NCI-H2196 (cell line): ENCODE measurements around the gene HOXD4.

Source experiments
- DNase-seq: peaks from one replicate; lab custom pipeline; 2025; ENCODE audit not compliant: unreplicated experiment; lab: John Stamatoyannopoulos, UW

The HOXD4 gene

DNA sequence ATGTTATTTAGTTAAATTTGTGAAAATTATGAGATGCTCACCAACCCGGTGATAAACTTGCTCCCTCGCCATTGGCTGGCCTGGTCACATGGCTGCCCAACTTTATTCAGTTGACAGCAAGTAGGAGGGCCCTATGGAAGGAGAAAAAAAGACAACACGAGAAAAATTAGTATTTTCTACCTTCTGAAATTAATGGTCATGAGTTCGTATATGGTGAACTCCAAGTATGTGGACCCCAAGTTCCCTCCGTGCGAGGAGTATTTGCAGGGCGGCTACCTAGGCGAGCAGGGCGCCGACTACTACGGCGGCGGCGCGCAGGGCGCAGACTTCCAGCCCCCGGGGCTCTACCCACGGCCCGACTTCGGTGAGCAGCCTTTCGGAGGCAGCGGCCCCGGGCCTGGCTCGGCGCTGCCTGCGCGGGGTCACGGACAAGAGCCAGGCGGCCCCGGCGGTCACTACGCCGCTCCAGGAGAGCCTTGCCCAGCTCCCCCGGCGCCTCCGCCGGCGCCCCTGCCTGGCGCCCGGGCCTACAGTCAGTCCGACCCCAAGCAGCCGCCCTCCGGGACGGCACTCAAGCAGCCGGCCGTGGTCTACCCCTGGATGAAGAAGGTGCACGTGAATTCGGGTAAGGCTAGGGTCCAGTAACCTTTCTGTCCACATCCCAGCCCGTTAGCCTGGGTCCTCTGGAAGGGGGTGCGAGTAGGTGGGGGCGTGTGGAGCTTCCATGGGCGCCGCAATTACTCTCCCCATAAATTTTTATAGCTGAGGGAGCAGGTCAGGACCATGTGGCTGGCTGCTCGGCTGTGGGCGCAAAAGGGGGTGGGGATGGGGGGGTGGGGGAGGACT, at the start of gene HOXD4:
Gene HOXD4 (plus strand): TSS at position 109 of the 846 bp plus-strand sequence. CDS start 84 bp downstream, at position 193.
- DNase-seq: no peak

DNA sequence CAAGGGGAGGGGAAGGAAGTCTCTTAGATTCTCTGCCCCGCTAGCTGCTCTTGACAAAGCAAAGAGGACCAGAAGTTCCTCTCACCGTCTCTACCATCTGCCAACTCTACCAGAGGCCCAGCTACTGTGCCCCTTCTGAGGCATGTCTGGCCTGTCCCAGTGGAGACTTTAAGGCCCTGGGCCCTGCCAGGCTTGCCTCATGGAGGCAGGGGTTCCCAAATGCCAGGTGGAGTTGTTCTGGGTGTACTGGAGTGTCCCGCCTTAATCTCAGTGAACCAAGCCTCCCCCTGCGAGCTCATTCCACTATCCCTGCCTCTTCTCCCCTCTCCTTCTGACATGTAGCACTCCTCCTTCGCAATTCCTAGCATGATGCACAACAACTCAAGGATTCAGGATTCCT, 49.5 kb upstream of the HOXD4 start:
- no peak for DNase-seq

DNA sequence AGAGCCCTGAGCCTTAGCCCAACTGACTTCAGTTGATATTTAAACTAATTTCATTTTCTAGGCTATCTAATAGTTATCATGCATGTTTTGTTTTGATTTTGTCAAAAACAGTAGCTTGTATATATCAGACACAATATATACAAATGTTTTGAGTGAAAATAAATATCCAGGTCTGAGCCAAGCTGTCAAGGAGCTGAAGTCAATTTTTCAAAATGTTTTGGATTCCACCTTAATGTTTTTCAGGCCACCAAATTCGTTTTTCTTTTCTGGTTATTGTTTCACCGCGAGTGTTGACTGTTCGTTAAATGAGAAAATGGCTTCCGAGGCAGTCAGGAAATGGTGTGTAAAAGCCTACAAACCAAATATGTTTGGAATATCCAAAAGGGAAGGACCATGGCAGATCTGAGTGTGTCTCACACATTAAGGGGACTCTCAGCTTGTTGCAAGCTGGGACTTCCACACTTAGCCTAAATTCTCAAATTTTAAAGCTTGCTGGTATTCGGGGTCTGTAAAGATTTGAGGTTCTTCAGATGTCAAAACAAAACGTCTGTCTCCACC, 49.0 kb upstream of the HOXD4 start:
- no peak for DNase-seq

DNA sequence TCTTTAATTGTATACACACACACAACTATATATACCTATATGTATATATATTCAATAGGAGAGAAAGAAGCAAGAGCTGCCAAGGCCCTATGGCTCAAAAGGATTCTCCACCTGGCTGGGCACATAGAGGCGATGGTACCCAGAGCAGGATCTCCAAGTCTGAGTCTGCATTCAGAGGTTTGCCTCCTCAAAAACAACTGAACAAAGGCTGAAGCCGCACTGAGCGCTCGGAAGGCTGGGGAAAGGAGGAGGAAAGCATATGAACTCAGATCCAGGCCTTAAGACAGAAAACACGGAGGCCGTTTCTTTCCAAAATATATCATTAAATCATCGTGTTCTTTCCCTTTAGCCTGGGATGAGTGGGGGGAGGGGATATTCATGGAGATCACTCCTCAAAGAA, 48.2 kb upstream of the HOXD4 start:
- no peak for DNase-seq

DNA sequence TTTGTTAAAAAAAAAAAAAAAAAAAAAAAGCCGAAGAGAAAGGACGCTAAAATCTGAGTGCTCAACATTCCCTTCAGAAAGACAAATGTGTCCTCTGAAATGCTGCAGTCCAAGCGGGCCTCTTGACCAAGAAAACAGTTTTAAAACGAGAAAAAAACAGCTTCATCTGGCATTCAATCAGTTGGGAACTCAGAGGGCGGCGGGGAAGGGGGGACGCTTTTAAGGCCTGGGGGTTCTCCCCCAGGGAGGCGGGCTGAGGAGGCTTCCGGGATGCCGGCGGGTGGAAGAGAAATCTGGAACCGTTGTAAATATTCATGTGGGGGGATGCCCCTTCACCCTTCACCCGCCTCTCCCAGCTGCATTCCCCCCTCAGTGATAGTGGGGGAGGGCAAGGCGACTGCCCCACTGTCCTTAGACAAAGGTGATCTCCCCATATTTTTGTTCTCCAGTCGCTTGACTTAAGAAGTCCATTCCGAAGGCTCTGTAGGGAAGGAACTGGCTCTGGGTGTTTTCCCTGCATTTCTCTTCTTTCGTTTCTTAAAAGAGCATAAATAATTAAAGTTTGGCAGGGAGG, 47.5 kb upstream of the HOXD4 start:
- DNase-seq: no peak

DNA sequence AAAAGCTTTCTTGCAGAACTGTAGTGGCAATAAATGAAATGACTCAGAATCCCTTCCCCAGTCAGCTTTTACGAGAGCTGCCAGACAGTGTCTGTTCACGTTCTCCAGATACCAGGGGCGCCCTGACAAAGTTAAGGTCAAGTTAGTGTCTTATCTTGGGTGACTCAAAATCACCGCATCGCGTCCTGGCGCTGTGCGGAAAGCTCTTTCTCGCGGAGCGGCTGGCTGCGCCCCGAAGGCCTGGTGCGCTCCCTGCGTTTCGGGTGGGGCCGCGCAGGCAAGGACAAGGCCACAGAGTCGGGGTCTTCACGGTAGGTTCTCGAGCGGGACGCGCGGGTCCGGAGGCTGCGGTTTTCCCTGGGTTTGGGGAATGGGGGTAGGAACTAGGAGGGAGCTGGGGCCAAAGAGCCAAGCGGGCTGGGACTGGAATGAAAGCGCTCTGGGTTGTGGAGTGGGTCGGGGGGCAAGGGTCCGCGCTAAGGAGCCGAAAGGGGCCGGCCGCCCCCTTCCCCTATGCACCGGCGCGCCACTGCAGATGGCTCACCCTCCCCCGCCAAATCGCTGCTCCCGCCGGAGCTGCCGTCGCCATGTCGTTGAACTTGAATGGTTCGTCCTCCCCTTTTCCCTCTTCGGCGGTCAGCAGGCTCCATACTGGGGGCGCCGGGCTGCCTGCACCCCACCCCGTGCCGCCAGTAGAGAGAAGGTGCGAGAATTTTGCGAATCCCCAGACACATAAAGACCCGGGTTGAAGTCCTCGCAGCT, 46.9 kb upstream of the HOXD4 start:
- DNase-seq: no peak

DNA sequence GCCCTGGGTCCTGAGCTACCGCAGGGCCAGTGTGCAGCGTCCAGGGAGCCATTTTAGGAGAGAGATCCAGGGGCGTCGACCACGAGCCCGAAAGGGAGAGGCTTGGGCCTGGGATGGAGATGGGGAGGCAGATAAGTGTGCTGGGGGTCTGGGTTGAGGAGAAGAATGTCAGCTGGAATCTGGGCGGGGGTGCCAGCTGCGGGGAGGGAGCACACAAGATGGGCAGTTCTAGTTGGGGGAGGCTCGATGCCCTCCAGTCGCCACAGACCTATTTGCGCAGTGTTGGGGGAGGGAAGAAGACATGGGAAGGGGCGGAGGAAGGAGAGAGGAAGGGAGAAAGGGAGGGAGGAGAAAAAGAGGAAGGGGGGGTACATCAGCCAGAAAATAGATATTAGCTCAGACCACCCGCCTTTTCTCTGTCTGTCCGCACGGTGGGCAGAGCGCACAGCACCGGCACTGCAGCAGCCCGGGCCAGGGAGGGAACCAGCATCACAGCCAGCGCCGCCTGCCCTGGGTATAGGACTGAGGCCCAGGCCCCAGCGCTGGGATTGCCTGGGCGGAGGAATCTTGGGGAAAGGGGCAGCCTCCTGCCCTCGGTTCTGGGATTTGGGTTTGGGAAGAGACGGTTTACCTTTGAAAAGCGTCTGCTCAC, 46.1 kb upstream of the HOXD4 start:
- DNase-seq: no peak

DNA sequence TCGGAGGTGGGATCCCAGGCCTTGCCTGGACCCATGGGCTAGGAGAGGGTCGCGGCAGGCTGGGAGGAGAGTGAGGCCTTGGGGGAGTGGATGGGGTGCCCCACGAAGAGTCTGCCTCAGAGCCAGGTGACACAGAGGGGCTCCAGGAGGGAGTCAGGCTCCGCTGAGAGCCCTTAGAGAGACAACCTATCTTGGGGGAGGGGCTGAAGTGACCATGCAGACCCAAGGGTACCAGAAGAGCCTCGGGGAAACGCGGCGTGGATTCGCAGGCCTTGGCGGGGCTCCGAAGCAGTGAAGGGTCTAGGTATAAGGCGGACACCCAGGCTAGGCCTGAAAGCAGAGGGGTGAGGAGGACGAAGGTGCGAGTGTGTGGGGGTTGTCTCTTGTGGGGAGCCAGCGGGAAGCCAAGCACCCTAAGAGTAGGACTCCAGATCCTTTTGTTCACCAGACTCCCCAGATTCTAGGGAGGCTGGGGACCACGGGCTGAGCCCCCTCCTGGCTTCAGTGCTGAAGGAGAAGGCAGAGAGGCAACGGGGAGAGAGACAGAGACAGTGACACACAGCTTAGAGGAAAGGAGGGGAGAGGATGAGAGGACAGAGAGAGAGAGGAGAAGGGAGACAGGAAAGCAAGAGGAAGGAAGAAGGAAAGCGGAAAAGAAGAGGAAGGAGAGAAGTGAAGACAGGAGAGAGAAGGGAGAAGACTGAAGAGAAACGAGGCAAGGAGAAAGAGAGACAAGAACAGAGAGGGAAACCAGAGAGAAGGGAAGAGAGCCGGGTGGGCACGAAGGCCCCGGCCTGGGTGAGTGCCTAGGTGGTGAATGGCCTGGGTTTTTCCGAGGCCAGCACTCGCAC, 45.4 kb upstream of the HOXD4 start:
- DNase-seq: no peak

DNA sequence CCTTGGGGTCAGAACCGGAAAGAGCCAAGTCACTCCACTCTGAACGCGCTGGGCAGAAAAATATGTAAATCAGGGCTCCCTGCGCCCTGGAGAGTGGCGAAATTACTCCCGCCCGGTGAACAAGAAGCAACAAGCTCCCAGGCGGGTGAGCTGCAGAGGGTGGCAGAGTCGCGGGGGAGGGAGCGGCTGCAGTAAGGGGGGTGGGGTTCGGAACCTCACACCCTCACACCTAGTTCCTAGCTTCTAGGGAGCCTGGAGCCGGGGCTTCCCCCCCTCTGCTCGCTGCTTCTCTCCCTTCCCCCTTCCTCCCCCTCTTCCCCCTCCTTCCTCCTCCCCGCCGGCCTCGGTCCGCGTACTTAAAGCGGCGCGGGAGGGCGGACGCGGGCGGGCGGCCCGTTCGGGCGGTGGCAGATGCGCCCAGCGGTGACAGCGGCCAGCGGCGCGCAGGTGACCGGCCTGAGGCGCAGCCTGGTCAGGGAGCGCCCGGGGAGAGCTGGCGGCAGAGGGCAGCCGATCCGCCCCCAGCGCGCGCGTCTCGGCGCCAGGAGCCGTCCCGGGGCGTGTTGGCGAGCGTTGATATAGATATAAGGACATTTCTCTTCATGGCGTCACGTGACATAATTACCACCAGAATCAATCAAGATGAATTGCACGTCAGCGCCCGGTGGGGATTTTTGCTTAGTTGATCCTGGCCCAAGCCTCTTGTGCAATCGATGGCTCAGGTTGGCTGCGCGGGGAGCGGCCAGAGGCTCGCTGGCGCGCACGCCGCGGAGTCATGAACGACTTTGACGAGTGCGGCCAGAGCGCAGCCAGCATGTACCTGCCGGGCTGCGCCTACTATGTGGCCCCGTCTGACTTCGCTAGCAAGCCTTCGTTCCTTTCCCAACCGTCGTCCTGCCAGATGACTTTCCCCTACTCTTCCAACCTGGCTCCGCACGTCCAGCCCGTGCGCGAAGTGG, 44.5 kb upstream of the HOXD4 start, which contains the start of gene HOXD11:
Gene HOXD11 (plus strand): TSS at position 700 of the 959 bp plus-strand sequence. CDS start 76 bp downstream, at position 776.
- DNase-seq: peak; percentile 94

DNA sequence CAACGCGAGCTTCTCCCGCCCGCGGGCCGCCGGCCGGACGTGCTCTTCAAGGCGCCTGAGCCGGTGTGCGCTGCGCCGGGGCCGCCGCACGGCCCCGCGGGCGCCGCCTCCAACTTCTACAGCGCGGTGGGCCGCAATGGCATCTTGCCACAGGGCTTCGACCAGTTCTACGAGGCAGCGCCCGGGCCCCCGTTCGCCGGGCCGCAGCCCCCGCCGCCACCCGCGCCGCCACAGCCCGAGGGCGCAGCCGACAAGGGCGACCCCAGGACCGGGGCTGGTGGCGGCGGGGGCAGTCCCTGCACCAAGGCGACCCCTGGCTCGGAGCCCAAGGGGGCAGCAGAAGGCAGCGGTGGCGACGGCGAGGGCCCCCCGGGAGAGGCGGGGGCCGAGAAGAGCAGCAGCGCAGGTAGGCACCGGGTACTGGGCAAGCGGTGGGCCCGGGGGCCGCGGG, 43.6 kb upstream of the HOXD4 start:
- DNase-seq: no peak

DNA sequence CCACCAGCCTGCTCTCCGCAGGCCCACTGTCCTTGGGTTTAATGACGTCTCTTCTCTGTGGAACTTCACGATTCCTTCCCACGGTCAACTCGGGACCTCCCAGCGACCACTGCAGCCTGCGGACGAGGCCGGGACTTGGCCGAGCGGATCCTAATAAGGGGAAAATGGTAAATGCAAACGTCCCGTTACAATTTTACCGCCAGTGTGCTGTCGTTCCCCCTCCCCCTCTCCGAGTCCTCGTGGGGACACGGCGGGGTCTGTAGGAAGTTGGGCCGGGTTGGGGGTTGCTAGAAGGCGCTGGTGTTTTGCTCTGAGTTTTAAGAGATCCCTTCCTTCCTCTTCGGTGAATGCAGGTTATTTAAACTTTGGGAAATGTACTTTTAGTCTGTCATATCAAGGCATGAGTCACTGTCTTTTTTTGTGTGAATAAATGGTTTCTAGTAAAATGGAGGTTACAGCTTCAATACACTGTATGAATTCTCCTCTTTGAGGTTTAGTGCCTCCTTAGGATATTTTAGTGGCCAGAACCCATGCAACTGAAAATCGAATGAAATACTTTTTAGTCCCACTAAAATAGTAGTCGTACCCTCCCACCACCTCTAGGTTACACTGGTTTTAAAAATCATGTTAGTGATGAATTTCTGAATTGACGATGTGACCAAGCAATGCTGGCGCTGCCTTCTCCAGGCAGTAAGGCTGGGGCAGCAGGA, 42.0 kb upstream of the HOXD4 start:
- DNase-seq: no peak

DNA sequence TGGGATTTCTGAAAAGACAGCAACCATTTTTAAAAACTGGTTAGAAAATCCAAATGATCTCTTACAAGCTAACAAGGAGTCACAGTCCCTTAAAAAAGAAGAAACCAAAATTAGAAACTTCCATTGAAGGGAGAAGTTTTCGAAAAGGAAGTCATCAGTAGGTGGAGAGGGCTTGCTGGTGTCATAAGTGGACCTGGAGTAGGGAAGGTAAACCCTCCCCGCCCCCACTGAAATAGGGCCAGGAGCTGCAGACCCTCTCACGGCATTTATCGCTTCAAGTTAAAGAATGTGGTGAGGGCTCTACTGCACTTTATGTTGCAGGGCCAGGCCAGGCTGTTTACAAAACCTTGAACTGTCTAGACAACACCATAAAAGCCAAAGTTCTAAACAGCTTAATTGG, 41.4 kb upstream of the HOXD4 start:
- no peak for DNase-seq

DNA sequence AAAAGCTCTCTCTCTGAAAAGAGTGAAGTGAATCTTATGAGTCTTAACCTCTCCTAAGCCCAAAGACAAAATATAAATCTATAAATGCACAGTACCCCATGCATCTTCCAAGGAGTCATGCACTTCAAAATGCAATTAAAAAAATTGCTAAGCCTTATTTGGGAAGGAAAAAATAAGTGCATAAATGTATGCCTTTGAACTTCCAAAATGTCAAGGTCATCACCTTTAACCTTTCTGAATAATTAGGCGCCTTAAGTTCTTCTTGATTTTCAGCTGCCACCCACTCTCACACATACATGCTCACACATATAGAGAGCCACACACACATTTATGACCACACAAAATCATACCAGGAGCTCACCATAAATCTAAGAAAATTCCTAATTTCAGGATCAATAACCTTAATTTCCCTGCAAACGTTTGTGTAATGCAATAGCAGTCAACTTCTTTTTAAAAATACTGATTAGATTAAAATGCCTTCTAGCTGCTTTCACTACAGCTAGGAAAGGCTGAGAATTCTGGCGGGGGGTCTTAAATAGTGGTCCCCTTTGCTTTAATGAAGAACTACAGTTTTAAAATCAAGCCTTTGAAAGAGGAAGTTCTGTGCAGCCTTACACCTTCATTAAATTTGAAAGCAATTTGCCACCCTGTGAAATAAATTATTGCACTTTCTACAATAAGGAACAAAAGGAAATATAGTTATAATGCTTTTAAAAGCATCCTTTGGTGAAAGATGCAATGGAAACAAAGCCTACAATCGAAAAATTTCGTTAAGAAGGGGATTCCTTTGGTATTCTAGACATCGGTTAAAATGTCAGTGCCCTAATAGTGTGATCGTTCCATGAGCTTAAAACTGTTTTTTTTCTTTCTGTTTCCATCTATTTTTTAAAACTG, 40.7 kb upstream of the HOXD4 start:
- DNase-seq: no peak

DNA sequence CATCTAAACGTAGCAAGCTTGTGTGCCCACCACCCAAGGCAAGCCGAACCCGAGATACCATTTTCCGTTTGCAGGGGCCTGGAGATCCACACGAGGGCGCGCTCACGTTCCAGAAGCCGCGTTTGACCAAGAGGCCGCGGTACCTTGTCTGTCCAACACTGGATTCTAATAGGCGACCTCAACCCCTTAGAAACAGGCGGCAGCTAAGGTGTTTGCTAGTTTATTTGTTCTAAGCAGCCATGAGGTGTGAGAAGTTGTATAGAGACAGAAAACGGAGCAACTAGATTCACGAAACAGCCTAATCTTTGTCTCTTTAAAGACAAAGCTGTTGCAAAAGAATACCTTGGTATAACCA, 40.1 kb upstream of the HOXD4 start:
- peak; percentile 80 for DNase-seq

DNA sequence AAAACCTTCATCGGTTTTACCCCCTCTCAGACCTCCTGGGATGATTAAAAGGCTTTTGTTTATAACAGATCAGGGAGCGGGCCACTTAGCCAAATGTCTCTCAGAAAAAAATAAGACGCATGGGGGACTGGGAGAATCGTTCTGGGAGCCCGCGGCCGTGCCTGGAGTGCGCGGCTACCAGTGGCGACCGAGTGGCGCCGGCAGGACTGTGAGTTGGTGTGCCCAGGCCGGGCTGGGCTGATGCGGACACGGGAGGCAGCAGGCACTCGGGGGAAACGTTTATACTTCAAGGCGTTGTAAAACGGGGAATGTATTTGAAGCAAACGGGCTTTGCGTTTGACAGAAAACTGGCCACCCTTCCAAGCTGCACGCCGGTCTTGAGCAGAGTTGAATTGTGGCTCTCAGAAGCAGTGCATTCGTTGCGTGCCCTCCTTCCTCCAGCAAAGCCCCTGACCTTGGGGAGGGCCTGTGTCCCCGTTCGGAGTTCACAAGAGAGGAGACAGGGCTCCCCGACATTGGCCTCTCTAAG, 39.4 kb upstream of the HOXD4 start:
- DNase-seq: no peak

DNA sequence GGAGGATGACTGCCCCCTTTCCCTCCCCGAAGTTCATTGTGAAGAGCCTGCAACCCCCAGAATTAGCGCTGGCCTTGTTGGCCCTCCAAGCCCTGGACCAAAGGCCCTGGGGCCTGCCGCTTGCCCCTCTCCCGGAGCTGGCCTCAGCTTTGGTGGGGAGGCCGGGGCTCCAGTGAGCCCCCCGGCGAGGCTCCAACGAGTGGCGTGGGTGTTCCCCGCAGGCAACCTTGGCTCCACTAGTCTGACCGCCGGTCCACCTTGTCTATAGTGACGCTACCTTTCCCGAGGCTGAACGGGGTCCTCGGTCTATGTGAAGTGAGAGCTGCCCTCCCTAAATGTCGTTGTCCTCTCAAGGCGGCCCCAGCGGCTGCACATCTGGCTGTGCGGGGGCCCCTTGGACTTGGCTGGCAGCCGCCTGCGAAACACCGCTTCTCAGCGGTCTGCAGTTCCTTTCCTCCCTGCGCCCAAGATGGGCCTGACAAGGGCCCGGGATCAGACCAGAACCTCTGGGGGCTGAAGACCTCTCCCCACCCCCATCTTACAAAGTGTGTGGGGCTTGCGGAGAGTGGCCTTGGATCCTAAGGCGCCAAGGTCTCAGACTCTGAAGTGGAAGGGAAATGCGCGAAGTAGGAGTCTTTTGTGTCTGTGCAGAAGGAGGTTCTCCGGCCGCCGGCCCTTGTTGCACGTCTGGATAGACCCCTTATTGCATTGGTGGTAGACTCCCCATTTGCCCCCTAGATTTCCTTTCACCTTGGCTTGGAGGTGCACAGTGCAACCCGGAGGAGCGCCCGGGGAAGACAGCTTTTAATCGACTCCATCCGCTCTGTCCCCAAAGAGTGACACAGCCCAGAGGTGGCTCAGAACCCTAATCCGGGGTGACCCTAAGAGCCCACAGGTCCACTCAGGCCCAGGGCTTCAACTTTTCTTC, 38.7 kb upstream of the HOXD4 start:
- no peak for DNase-seq
